GM10248 (cell line): ENCODE data around the gene ANGEL1.

ENCODE experiments used
- CTCF ChIA-PET: fragments of 300-600 bp; sonication (Branson Sonifier 250); formaldehyde crosslinking; extraction: SDS; loops from one replicate; lab custom pipeline; 2021; ENCODE audit warnings: antibody characterized with exemption; lab: Yijun Ruan, JAX
- POLR2A ChIA-PET: fragments of 350-650 bp; sonication (Branson Sonifier 250); formaldehyde crosslinking; extraction: SDS; loops from one replicate; lab custom pipeline; 2020; ENCODE audit warnings: antibody characterized with exemption; lab: Yijun Ruan, JAX
- DNase-seq: peaks from one replicate; pipeline ENCODE4 v3.0.0; 2012; ENCODE audit errors: extremely low spot score
- CTCF ChIP-seq: IDR thresholded peaks from 2 replicates; pipeline ENCODE4 v1.5.1; 2012; ENCODE audit warnings: mild to moderate bottlenecking, low read depth; ENCODE audit errors: extremely low read depth, missing control alignments, control extremely low read depth

ANGEL1 gene

GRCh38 chr14:76781648-76782051, 31.0 kb downstream of the ANGEL1 start:
- DNase-seq: no peak
- POLR2A ChIA-PET: interaction anchor here (1.4 kb wide), 1 partner anchor 13 kb away, joined by 3 read pairs; no protein-coding TSS in a partner anchor
- no peak for TF ChIP-seq CTCF
- CTCF ChIA-PET: interaction anchor here (5.5 to 10.4 kb wide), 3 partner anchors 13 to 71 kb away, joined by 45 to 122 read pairs (median 106); partner anchors contain the start of gene ANGEL1

- no peak for DNase-seq
- no peak for TF ChIP-seq CTCF
- POLR2A ChIA-PET: no interaction called here
- CTCF ChIA-PET: interaction anchor here (8.2 to 10.4 kb wide), 2 partner anchors 12 to 70 kb away, joined by 106 to 122 read pairs; no protein-coding TSS in a partner anchor
Observed at GRCh38 chr14:76780875-76781647, 31.6 kb downstream of the ANGEL1 start.

- POLR2A ChIA-PET: no interaction called here
- TF ChIP-seq CTCF: no peak
- DNase-seq: no peak
- CTCF ChIA-PET: interaction anchor here (8.2 to 10.4 kb wide), 2 partner anchors 12 to 69 kb away, joined by 106 to 122 read pairs; no protein-coding TSS in a partner anchor
Observed at GRCh38 chr14:76780360-76780759, 32.3 kb downstream of the ANGEL1 start.

- ChIA-PET POLR2A (no interaction called here), CTCF (interaction anchor here (2.1 to 10.4 kb wide), 2 partner anchors 11 to 69 kb away, joined by 7 to 106 read pairs; no protein-coding TSS in a partner anchor)
- TF ChIP-seq CTCF: no peak
Observed at GRCh38 chr14:76780058-76780345, 32.7 kb downstream of the ANGEL1 start.

GRCh38 chr14:76779221-76780057, 33.2 kb downstream of the ANGEL1 start:
- no peak for TF ChIP-seq CTCF
- ChIA-PET CTCF (interaction anchor here (2.1 to 10.4 kb wide), 2 partner anchors 11 to 69 kb away, joined by 7 to 106 read pairs; no protein-coding TSS in a partner anchor), POLR2A (no interaction called here)
- DNase-seq: no peak

More at GRCh38 chr14:76780058-76780345, 32.7 kb downstream of the ANGEL1 start:
- no peak for DNase-seq

GRCh38 chr14:76778546-76779215, 34.0 kb downstream of the ANGEL1 start:
- no peak for DNase-seq
- POLR2A ChIA-PET: no interaction called here
- CTCF ChIA-PET: interaction anchor here (2.1 to 10.4 kb wide), 2 partner anchors 10 to 68 kb away, joined by 7 to 106 read pairs; no protein-coding TSS in a partner anchor
- no peak for TF ChIP-seq CTCF
